ENCODE results near the gene ANO3. TPM values are rescaled to one million over a fixed set of nuclear protein-coding genes. Genes with fewer than 3 reads are reported as not detected.

ANO3 gene
- total and polyA plus RNA-seq, 12 donors: 0.10 to 3.9 (median 0.65) TPM

DNA sequence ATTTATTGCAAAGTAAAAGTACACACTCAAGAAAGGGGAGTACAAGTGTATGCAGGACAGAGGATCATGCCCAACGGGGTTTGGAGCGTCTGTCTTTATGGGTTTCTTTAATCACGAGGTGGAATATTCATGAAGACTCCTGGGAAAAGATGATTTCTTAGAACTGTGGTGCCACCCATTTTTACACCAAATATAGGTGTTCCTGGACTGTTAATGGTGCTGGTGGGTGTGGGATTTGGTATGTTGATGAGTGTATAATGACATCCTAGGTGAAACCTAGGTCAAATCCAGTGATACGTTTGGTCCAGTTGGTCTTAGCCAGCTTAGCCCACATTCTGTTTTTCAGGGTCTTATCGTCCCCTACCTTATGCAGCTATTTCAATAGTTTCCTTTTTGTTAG, 21.1 kb downstream of the ANO3 start:
- Histone ChIP-seq H3K27me3 (no peaks in the 10 kb centered on the region), H3K27ac (no peak overlapping the region), H3K4me1 (replicated peaks in 1 of 2) (no peaks in the 10 kb centered on the region), H3K4me3 (no peak overlapping the region), H3K36me3 (replicated peaks in 1 of 2) (no peaks in the 10 kb centered on the region), H3K9me3 (replicated peaks in 1 of 3) (no peaks in the 10 kb centered on the region)
- 76 to 86% (median 78%) methylated on average over 5 of the region's 5 CpGs for WGBS, 4 donors
- TF ChIP-seq, protein P1, sequence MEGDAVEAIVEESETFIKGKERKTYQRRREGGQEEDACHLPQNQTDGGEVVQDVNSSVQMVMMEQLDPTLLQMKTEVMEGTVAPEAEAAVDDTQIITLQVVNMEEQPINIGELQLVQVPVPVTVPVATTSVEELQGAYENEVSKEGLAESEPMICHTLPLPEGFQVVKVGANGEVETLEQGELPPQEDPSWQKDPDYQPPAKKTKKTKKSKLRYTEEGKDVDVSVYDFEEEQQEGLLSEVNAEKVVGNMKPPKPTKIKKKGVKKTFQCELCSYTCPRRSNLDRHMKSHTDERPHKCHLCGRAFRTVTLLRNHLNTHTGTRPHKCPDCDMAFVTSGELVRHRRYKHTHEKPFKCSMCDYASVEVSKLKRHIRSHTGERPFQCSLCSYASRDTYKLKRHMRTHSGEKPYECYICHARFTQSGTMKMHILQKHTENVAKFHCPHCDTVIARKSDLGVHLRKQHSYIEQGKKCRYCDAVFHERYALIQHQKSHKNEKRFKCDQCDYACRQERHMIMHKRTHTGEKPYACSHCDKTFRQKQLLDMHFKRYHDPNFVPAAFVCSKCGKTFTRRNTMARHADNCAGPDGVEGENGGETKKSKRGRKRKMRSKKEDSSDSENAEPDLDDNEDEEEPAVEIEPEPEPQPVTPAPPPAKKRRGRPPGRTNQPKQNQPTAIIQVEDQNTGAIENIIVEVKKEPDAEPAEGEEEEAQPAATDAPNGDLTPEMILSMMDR (IDR thresholded peaks at IDR 0.05): no peak
- no peak for TF ChIP-seq POLR2A (IDR thresholded peaks at IDR 0.05)
- intact Hi-C loops (cut with DNase I): no loop called here
- no peak for DNase-seq

DNA sequence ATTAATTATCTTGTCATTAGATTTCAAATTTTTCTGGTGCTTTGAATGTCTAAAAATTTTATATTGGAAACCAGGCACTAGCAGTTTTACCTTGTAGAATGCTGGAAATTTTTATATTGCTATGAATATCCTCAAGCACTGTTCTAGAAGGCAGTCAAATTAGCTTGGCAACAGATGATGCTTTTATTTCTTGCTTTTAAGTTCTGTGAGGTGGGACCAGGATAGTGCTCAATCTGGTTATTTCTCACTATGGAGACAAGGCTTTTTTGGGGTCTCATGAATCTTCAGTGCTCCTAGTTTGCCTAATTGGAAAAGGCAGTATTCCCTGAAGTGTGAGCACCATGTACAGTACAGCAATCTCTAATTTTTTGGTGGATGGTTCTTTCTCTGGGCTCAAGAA, 27.1 kb downstream of the ANO3 start:
- Histone ChIP-seq H3K9me3 (replicated peaks in 1 of 3) (no peaks in the 10 kb centered on the region), H3K4me1 (replicated peaks in 1 of 2) (no peaks in the 10 kb centered on the region), H3K4me3 (no peak overlapping the region), H3K27me3 (no peaks in the 10 kb centered on the region), H3K36me3 (replicated peaks in 1 of 2) (no peaks in the 10 kb centered on the region), H3K27ac (no peak overlapping the region)
- intact Hi-C loops (cut with DNase I): no loop called here
- TF ChIP-seq, protein P1 (IDR thresholded peaks at IDR 0.05): no peak
- TF ChIP-seq POLR2A (IDR thresholded peaks at IDR 0.05): no peak
- no peak for DNase-seq

DNA sequence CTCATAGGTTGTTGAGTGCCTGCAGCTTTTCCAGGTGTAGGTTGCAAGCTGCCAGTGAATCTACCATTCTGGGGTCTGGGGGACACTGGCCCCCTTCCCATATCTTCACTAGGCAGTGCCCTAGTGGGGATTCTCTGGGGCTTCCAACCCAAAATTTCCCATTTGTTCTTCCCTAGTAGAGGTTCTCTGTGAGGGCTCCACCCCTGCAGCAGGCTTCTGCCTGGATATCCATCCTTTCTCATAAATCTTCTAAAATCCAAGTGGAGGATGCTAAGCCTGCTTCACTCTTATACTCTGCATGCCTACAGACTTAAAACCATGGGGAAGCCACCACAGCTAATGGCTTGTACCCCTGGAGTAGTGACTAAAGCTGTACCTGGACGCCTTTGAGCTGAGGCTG, 33.4 kb downstream of the ANO3 start:
- Histone ChIP-seq H3K27me3 (no peaks in the 10 kb centered on the region), H3K4me1 (replicated peaks in 1 of 2) (no peaks in the 10 kb centered on the region), H3K27ac (no peak overlapping the region), H3K4me3 (no peak overlapping the region), H3K36me3 (replicated peaks in 1 of 2) (no peaks in the 10 kb centered on the region), H3K9me3 (replicated peaks in 1 of 3) (no peaks in the 10 kb centered on the region)
- no peak for DNase-seq
- TF ChIP-seq, protein P1 (IDR thresholded peaks at IDR 0.05): no peak
- intact Hi-C loops (cut with DNase I): no loop called here
- WGBS, 4 donors: 94 to 100% (median 100%) methylated on average over 1 of the region's 1 CpG

DNA sequence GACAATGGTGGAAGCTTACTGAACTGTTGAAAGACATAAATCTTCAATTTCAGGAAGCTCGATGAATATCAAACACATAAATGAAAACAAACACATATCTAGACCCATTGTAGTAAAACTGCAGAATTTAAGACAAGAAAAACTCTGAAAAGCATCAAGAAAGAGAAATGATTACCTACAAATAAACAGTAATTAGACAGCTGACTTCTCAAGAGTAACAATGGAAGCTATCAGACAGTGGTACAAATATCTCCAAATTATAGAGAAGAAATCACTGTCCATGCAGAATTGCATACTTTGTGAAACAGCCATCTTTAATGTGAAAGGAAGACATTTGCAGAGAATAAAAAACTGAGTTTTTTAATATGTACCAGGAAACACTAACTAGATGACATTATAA, 45.7 kb downstream of the ANO3 start:
- H3K9me3 ChIP-seq (replicated peaks in 1 of 3): peaks cover 0 to 9% (median 0%) of the 10 kb centered on the region in 3 donors
- TF ChIP-seq, protein P1 (IDR thresholded peaks at IDR 0.05): no peak
- no peak overlapping the region for H3K27ac ChIP-seq
- H3K27me3 ChIP-seq: no peaks in the 10 kb centered on the region
- no peak for DNase-seq
- WGBS, 4 donors: 81 to 90% (median 85%) methylated on average over 1 of the region's 1 CpG
- H3K36me3 ChIP-seq (replicated peaks in 1 of 2): no peaks in the 10 kb centered on the region
- no peak overlapping the region for H3K4me3 ChIP-seq
- H3K4me1 ChIP-seq (replicated peaks in 1 of 2): no peaks in the 10 kb centered on the region
- intact Hi-C loops (cut with DNase I): no loop called here
